HCT116 (cell line): ENCODE results near the gene FTSJ1. TPM values are rescaled to one million over a fixed set of nuclear protein-coding genes. Genes with fewer than 3 reads are reported as not detected.
A peak's percentile ranks its signal among the peaks of the same experiment; 100 is the strongest.

Source experiments
- ATAC-seq: fragments of 200-7000 bp; cut with Tn5 transposase; 2 replicates; pipeline ENCODE4 v1.9.1; 2020; ENCODE audit warnings: mild to moderate bottlenecking, moderate library complexity
- BruUV-seq: library from RNA; stranded (reverse); fragments of 400-500 nt; replicated peaks from 2 replicates; lab custom pipeline; 2021; lab: Mats Ljungman, UMichigan
- CTCF ChIA-PET: fragments of 300-600 bp; sonication (Branson Sonifier 250); formaldehyde crosslinking; loops from one replicate; lab custom pipeline; 2021; ENCODE audit warnings: antibody characterized with exemption; lab: Charles Lee
- POLR2A ChIA-PET: fragments of 300-600, 350-600 bp; sonication (Branson Sonifier 250); formaldehyde crosslinking; loops from one replicate; lab custom pipeline; 2021; ENCODE audit warnings: antibody characterized with exemption; lab: Charles Lee
- RAD21 ChIA-PET, 2 experiments: fragments of 300-600 bp; sonication (Branson Sonifier 250); formaldehyde crosslinking; loops; one replicate each; lab custom pipeline; 2023; ENCODE audit warnings: low total read pairs in 2 of 2; ENCODE audit not compliant: uncharacterized antibody in 2 of 2, unreplicated experiment in 2 of 2, low non-redundant PET in 1 of 2; lab: Charles Lee
- DNase-seq: peaks from one replicate; pipeline ENCODE4 v3.0.0-alpha.2; 2010; ENCODE audit warnings: low read depth, low spot score
- H2AFZ ChIP-seq: fragments of 200-600 bp; shearing (Covaris generic), sonication (generic); 2 replicates; pipeline ENCODE4 v1.6.1; 2017; ENCODE audit warnings: low read depth, mixed run types, mixed read lengths, antibody characterized with exemption, low read length; ENCODE audit not compliant: poor library complexity, severe bottlenecking
- H3K27ac ChIP-seq: 2 replicates; pipeline ENCODE4 v1.5.1; 2012; ENCODE audit warnings: low read depth, low read length
- H3K27me3 ChIP-seq: fragments of 200-600 bp; sonication (generic); 2 replicates; pipeline ENCODE4 v1.6.1; 2016; ENCODE audit warnings: mixed run types, low read length, mixed read lengths; ENCODE audit not compliant: insufficient read depth
- H3K36me3 ChIP-seq, 2 experiments: fragments of 200-500 bp in 1 of 2; fragments of 200-600 bp in 1 of 2; sonication (Bioruptor generic) in 1 of 2; sonication (generic) in 1 of 2; 2 replicates each; pipeline versions ENCODE4 v1.5.1 to v1.6.1; 2014 to 2016; ENCODE audit warnings: low read length in 2 of 2, inconsistent platforms in 1 of 2, mixed read lengths in 1 of 2, mixed run types in 1 of 2; ENCODE audit not compliant: insufficient read depth in 2 of 2, control insufficient read depth in 1 of 2
- H3K4me1 ChIP-seq, 2 experiments: fragments of 200-600 bp in 1 of 2; sonication (generic) in 1 of 2; 2 replicates each; pipeline versions ENCODE4 v1.5.1 to v1.6.1; 2012 to 2017; ENCODE audit warnings: low read length in 2 of 2, inconsistent platforms in 1 of 2, mild to moderate bottlenecking in 1 of 2, mixed read lengths in 1 of 2, mixed run types in 1 of 2, moderate library complexity in 1 of 2; ENCODE audit not compliant: insufficient read depth in 2 of 2, control insufficient read depth in 1 of 2
- H3K4me2 ChIP-seq: fragments of 200-600 bp; sonication (generic); 2 replicates; pipeline ENCODE4 v1.6.1; 2017; ENCODE audit warnings: mixed run types, low read length, mixed read lengths
- H3K4me3 ChIP-seq, 2 experiments: fragments of 200-600 bp in 1 of 2; sonication (generic) in 1 of 2; replicated peaks in 1 of 2; 2 replicates each; pipeline ENCODE4 v1.5.1; 2011 to 2016; ENCODE audit warnings: low read length in 2 of 2, control low read depth in 1 of 2, low read depth in 1 of 2, mild to moderate bottlenecking in 1 of 2, mixed read lengths in 1 of 2, mixed run types in 1 of 2
- H3K79me2 ChIP-seq: fragments of 200-600 bp; sonication (generic); 2 replicates; pipeline ENCODE4 v1.6.1; 2017; ENCODE audit warnings: mild to moderate bottlenecking, mixed run types, low read length, moderate library complexity, mixed read lengths; ENCODE audit not compliant: insufficient read depth
- H3K9ac ChIP-seq: fragments of 200-600 bp; sonication (generic); 2 replicates; pipeline ENCODE4 v1.6.1; 2016; ENCODE audit warnings: low read length, mixed read lengths
- H3K9me2 ChIP-seq: fragments of 200-600 bp; sonication (generic), shearing (Covaris generic); 2 replicates; pipeline ENCODE4 v1.6.1; 2017; ENCODE audit warnings: mixed run types, mild to moderate bottlenecking, moderate library complexity; ENCODE audit not compliant: insufficient read depth
- H3K9me3 ChIP-seq, 2 experiments: fragments of 200-500 bp in 1 of 2; fragments of 200-600 bp in 1 of 2; sonication (Bioruptor generic) in 1 of 2; sonication (generic) in 1 of 2; 2 replicates each; pipeline ENCODE4 v1.6.1; 2014 to 2017; ENCODE audit warnings: low read length in 2 of 2, mixed read lengths in 2 of 2, inconsistent platforms in 1 of 2, low read depth in 1 of 2, mild to moderate bottlenecking in 1 of 2, mixed run types in 1 of 2, moderate library complexity in 1 of 2; ENCODE audit not compliant: control insufficient read depth in 1 of 2, insufficient read depth in 1 of 2
- H4K20me1 ChIP-seq: fragments of 200-600 bp; sonication (generic), shearing (Covaris generic); 2 replicates; pipeline ENCODE4 v1.6.1; 2017; ENCODE audit warnings: mixed run types, mild to moderate bottlenecking, moderate library complexity; ENCODE audit not compliant: insufficient read depth
- CBX3 ChIP-seq: IDR thresholded peaks from 2 replicates; pipeline ENCODE4 v1.6.1; 2012; ENCODE audit warnings: low read depth
- ELF1 ChIP-seq: IDR thresholded peaks from 2 replicates; pipeline ENCODE4 v1.6.1; 2012; ENCODE audit warnings: low read depth, borderline replicate concordance
- EZH2 ChIP-seq: fragments of 200-600 bp; sonication (generic); IDR thresholded peaks from 2 replicates; pipeline ENCODE4 v1.6.1; 2017; ENCODE audit warnings: antibody characterized with exemption, mixed run types
- POLR2A ChIP-seq: IDR thresholded peaks from 2 replicates; pipeline ENCODE4 v1.7.0; 2011; ENCODE audit warnings: borderline replicate concordance; ENCODE audit not compliant: insufficient read depth, insufficient read length; ENCODE audit errors: extremely low read depth
- POLR2AphosphoS5 ChIP-seq: IDR thresholded peaks from 2 replicates; pipeline ENCODE4 v1.6.1; 2011; ENCODE audit warnings: mild to moderate bottlenecking, low read depth, low read length, moderate library complexity
- RAD21 ChIP-seq: IDR thresholded peaks from 2 replicates; pipeline ENCODE4 v1.6.1; 2012; ENCODE audit warnings: low read depth, mild to moderate bottlenecking
- REST ChIP-seq: IDR thresholded peaks from 2 replicates; pipeline ENCODE4 v1.6.1; 2012; ENCODE audit warnings: low read depth
- SIN3A ChIP-seq: IDR thresholded peaks from 2 replicates; pipeline ENCODE4 v1.6.1; 2012; ENCODE audit warnings: low read depth
- SRF ChIP-seq: IDR thresholded peaks from 2 replicates; pipeline ENCODE4 v1.6.1; 2012; ENCODE audit warnings: low read depth
- YY1 ChIP-seq: IDR thresholded peaks from 2 replicates; pipeline ENCODE4 v1.6.1; 2011; ENCODE audit warnings: low read length, low read depth, moderate library complexity, mild to moderate bottlenecking; ENCODE audit not compliant: insufficient replicate concordance; ENCODE audit errors: extremely low read depth
- ZFX ChIP-seq: fragments of 450-650 bp; IDR thresholded peaks from 2 replicates; pipeline ENCODE4 v1.6.1; 2017
- intact Hi-C: fragments of 100-400 bp; cut with micrococcal nuclease; formaldehyde crosslinking; loops from 2 replicates; pipeline ENCODE4 v1.10.0; 2022
- total RNA-seq: library from RNA; stranded (reverse); gene quantifications from one replicate; pipeline ENCODE4 v1.2.1, GENCODE V29; 2021; ENCODE audit not compliant: unreplicated experiment
- TF ChIP-seq, protein P1 (sequence below): IDR thresholded peaks from 2 replicates; pipeline ENCODE4 v1.6.1; 2012

FTSJ1 gene
- total RNA-seq, 1 experiment from 2014 or later: 64.9 TPM

DNA sequence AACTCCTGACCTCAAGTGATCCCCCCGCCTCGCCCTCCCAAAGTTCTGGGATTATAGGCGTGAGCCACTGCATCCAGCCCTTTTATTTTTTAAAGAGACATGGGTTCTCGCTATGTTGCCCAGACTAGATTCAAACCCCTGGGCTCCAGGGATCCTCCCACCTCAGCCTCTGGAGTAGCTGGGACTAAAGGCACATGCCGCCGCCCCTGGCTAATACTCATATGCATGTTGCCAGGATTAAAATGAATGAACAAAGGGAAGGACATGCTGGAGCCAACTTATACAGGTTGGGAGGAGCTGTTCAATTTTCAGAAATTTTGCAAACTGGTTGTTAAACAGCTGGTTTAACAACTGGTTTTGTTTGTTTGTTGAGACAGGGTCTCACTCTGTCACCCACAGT lies 1.4 kb upstream of the FTSJ1 start:
- no peak for DNase-seq
- Histone ChIP-seq H3K9me2 (no peaks in the 10 kb centered on the region), H2AFZ (no peak overlapping the region), H4K20me1 (no peaks in the 10 kb centered on the region), H3K4me3 (peak overlapping the region; percentile 79 to 86), H3K27me3 (no peaks in the 10 kb centered on the region), H3K9me3 (no peaks in the 10 kb centered on the region), H3K9ac (peak overlapping the region; percentile 97), H3K4me2 (peak overlapping the region; percentile 86), H3K79me2 (peaks cover 37% of the 10 kb centered on the region), H3K36me3 (no peaks in the 10 kb centered on the region; a peak in 1 of 4 replicates), H3K4me1 (peaks cover 8 to 25% of the 10 kb centered on the region in 2 experiments; a peak in 3 of 4 replicates), H3K27ac (peak overlapping the region; percentile 32)
- RAD21 ChIA-PET: interaction anchor here (0.6 to 1.6 kb wide), 3 partner anchors 19 to 392 kb away, joined by 3 to 9 read pairs (median 5); no protein-coding TSS in a partner anchor
- ATAC-seq: no peak
- BruUV-seq: no TSS peak
- CTCF ChIA-PET: interaction anchor here (1.2 to 1.7 kb wide), 3 partner anchors 20 to 391 kb away, joined by 4 to 7 read pairs (median 4); partner anchors contain the start of gene TBC1D25
- POLR2A ChIA-PET: no interaction called here
- TF ChIP-seq, protein P1, sequence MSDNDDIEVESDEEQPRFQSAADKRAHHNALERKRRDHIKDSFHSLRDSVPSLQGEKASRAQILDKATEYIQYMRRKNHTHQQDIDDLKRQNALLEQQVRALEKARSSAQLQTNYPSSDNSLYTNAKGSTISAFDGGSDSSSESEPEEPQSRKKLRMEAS: no peak
- TF ChIP-seq SRF (no peak), CBX3 (no peak), REST (no peak), EZH2 (no peak), POLR2AphosphoS5 (no peak), ELF1 (no peak), YY1 (no peak), RAD21 (no peak), POLR2A (no peak), SIN3A (no peak), ZFX (no peak)
- intact Hi-C loops: loop anchor here (2.0 to 10.0 kb wide), 2 partner anchors 34 to 100 kb away; partner anchors contain the start of genes PORCN and RBM3
